ENCODE measurements around the gene ADAMTS13.

Gene ADAMTS13

DNA sequence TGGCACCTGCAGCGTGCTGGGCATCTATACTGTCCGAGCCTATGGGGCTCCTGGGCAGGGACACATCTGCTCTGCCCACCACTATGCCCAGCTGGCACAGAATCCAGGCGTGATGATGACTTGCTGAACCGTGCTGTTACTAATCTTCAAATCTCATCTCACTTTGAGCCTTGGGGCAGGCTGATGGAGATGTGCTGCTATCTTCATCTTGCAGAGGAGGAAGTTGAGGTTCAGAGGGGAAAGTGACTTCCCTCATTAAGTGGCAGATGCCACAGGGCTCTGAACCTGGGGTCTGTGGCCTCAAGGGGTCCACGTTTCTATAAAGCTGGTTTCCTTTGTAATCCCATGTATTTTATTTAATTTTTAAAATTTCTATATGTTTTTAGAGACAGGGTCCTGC, 52.0 kb downstream of the ADAMTS13 start:
- TF ChIP-seq, protein P1, sequence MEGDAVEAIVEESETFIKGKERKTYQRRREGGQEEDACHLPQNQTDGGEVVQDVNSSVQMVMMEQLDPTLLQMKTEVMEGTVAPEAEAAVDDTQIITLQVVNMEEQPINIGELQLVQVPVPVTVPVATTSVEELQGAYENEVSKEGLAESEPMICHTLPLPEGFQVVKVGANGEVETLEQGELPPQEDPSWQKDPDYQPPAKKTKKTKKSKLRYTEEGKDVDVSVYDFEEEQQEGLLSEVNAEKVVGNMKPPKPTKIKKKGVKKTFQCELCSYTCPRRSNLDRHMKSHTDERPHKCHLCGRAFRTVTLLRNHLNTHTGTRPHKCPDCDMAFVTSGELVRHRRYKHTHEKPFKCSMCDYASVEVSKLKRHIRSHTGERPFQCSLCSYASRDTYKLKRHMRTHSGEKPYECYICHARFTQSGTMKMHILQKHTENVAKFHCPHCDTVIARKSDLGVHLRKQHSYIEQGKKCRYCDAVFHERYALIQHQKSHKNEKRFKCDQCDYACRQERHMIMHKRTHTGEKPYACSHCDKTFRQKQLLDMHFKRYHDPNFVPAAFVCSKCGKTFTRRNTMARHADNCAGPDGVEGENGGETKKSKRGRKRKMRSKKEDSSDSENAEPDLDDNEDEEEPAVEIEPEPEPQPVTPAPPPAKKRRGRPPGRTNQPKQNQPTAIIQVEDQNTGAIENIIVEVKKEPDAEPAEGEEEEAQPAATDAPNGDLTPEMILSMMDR (IDR thresholded peaks at IDR 0.05; ENCODE audit: extremely low read depth, missing control alignments), result no peak
- DNase-seq (ENCODE audit: low spot score), result no peak

DNA sequence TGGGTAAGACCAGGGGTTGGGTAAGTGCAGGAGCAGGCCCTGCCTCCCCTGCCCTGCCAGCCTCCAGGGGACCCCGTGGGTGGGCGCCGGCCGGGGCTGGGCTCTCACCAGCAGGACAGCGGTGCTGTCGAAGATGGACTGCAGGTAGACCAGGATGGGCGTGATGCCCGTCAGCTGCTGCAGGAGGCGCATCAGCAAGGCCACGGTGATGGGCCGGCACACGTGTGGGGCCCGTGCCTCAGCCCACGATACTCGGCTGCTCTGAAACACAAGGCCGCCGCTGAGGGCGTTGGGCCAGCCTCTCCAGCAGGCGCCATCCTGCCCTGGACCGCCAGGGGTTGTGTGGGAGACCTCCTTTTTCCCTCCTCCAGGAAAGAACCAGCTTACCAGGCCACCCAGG, 52.7 kb downstream of the ADAMTS13 start:
- TF ChIP-seq, protein P1 (IDR thresholded peaks at IDR 0.05; ENCODE audit: extremely low read depth, missing control alignments), result no peak
- DNase-seq (ENCODE audit: low spot score), result no peak

DNA sequence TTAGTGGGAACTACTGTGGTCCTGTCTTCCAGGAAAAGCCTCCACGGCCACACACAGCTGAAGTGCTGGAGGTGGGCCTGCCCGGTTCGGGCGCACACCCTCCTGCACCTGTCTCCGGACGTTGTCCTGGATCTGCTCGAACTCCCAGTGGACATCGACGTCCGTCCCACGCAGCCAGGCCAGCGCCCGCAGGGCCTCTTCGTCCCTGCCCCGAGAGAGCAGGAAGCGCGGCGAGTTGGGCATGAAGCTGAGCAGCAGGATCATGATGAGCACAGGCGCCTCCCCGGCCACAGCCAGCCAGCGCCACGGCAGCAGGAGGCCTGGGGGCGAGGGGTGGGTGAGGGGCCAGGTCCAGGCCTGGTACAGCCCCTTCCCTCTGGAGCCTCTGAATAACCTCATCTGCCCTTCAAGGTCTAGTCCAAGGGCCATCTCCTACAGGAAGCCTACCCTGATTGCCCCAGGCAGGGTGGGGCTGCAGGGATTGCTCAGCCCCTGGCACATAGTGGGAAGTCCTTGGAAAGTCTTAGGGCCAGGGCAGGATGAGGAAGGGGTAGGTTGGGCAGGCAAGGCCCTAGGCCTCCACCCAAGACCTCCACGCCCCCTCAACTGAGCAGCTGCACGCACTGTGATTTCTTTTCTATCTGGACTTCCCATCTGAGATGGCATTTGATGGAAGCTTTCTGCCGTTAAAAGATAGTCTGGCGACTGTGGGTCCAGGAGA, 53.3 kb downstream of the ADAMTS13 start:
- DNase-seq (ENCODE audit: low spot score), result no peak
- TF ChIP-seq, protein P1 (IDR thresholded peaks at IDR 0.05; ENCODE audit: extremely low read depth, missing control alignments), result no peak

DNA sequence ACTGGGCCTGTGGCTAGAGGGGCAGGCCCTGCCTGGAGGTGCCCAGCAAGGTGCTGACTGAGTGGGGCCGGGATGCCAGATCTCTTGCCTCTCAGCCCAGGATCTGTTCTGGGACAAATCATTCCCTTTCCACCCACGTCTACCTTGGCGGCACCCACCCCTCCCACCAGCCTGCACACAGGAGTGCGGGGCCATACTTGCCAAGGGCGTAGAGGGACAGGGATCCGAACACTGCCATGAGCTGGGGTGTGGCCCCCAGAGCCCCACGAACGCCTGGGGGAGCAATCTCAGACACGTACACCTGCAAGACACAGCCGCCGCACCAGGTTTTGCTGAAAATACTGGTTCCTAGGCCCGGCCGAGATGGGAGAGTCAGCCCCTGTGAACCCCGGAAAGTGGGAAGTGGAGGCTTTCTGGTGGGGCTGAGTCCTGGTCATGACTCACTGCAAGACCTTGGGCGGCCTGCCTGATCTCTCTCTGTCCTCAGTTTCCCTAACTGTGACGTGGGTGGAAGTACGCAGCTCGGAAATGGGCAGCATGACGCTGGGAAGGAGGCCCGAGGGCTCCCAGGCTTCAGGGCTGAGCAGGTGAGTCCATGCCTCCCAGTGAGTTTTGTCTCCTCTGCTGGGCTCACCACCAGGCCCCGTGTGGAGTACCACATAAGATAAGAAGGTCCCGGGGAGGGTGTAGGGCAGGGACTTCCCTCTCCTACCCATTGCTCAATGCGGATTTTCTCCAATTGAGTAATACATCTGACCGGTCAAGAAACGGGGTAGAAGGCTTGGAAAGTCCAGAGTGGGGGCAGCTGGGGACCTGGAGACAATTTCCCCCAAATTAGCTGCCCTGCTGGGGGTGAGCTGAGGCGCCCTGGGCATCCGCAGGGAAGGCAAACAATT, 54.1 kb downstream of the ADAMTS13 start:
- TF ChIP-seq, protein P1 (IDR thresholded peaks at IDR 0.05; ENCODE audit: extremely low read depth, missing control alignments), result no peak
- no peak for DNase-seq (ENCODE audit: low spot score)

DNA sequence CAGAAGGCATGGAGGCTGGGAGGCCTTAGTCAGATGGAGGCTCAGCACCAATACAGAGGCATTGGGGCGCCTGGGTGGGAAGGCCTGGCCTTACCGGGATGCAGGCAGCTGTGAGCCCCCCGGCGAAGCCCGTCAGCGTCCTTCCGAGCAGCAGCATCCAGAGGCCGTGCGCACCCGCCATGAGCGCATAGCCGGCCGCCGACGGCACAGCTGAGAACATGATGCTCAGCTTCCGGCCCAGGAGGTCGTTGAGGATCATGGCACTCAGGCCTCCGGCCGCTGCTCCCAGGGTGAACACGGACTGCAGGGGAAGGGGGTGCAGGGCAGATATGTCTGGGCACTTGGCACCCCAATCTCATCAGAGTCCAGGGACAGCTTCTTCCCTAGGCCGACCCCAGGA, 54.8 kb downstream of the ADAMTS13 start:
- no peak for DNase-seq (ENCODE audit: low spot score)
- TF ChIP-seq, protein P1 (IDR thresholded peaks at IDR 0.05; ENCODE audit: extremely low read depth, missing control alignments), result no peak

DNA sequence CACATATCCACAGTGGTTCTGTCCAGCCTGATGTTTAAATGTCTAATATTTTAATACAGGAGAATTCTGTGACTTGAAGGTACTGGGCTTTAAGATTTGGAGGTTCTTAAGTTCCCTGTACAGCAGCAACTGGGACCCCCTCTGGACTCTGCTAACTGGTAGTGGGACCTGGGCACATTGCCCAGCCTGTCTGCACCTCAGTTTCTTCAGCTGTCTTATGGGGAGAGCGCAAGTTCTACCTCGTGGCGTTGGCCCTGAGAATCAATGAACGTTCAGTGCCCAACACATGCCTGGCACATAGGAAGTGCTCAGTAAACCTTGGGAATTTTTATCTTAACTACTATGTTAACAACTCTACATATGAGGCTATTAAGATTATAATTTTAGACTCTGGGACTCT, 55.3 kb downstream of the ADAMTS13 start:
- TF ChIP-seq, protein P1 (IDR thresholded peaks at IDR 0.05; ENCODE audit: extremely low read depth, missing control alignments), result no peak

More for the DNA sequence above, 55.3 kb downstream of the ADAMTS13 start:
- DNase-seq (ENCODE audit: low spot score), result no peak
